ENCODE data around the gene GAST.

The GAST gene

GRCh38 chr17:41750862-41751261 lies 38.7 kb downstream of the GAST start:
- DNase-seq: no peak

- DNase-seq: no peak
Measured at GRCh38 chr17:41751288-41751687, 39.2 kb downstream of the GAST start.

- DNase-seq: no peak
Measured at GRCh38 chr17:41754066-41754465, 41.9 kb downstream of the GAST start.

GRCh38 chr17:41758601-41759000 lies 46.5 kb downstream of the GAST start:
- DNase-seq: no peak

- DNase-seq: no peak
Measured at GRCh38 chr17:41760878-41761277, 48.7 kb downstream of the GAST start.

- no peak for DNase-seq
Measured at GRCh38 chr17:41762391-41762790, 50.3 kb downstream of the GAST start.

- DNase-seq: no peak
Measured at GRCh38 chr17:41762841-41763240, 50.7 kb downstream of the GAST start.

GRCh38 chr17:41763327-41763726 lies 51.2 kb downstream of the GAST start:
- no peak for DNase-seq
